HS-5 (cell line): Measurements from ENCODE around the gene TTC34.

Experiments
- DNase-seq: peaks from one replicate; pipeline ENCODE4 v3.0.0-alpha.2; 2012; ENCODE audit warnings: low read depth

The TTC34 gene

DNA sequence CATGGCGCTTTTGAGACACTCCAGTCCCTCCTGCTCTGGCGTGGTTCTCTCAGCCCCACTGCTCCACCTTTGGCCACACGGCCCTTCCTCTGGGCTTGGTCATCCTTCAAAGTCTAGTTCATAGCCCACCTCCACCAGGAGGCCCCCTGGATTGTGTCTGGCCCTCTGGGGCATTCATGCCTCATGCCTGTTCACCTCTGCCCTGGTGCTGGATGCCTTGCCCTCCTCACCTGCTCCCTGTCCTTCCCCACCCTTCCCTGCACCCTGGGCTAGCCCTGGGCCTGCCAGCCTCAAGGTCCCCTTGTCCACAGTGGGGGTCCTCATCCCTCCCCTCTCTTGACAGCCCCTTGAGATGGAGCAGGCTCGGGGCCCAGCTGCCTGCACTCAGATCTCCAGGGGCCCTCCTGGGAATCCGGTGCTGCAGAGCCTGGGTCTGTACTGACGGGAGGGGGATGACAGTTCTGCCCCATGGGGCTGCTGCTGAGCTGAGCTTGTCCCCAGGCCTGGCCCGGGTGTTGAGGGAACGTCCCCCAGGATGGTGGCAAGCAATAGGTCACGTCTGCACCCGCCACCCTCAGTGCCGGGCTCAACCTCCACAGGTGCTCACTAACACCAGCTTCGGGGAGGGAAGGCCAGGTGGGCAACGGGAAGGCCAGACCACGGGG is 196.5 kb downstream of the TTC34 start:
- DNase-seq: no peak

DNA sequence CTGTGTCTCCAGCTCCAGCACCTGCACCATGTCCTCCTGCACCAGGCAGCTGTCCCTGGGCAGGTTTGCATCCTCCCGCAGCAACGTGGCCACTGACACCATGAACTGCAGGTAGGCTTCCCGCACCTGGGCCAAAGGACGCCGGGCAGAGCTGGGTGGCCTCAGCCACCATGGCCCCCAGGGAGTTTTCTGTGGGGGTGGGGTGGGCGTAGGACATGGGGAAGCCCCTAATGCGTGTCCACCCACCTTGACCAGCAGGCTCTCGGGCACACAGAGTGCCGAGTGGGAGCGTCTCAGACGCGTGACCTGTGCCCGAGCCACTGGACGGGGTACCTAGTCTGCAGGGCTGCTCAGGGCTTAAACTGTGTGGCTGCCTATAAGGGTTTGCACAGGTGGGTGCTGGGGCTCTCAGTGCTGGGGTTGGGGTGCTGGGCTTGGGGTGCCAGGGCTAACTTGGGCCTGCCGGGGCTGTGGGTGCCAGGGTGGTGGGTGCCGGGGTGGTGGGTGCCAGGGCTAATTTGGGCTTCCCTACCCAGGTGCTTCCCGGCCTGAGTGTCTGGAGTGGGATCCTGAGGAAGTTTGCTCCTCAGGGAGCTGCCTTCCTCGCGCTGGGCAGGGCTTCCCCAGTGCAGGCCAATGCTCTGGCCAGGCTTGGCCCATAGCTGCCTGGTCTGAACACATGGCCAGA is 197.2 kb downstream of the TTC34 start:
- DNase-seq: no peak

DNA sequence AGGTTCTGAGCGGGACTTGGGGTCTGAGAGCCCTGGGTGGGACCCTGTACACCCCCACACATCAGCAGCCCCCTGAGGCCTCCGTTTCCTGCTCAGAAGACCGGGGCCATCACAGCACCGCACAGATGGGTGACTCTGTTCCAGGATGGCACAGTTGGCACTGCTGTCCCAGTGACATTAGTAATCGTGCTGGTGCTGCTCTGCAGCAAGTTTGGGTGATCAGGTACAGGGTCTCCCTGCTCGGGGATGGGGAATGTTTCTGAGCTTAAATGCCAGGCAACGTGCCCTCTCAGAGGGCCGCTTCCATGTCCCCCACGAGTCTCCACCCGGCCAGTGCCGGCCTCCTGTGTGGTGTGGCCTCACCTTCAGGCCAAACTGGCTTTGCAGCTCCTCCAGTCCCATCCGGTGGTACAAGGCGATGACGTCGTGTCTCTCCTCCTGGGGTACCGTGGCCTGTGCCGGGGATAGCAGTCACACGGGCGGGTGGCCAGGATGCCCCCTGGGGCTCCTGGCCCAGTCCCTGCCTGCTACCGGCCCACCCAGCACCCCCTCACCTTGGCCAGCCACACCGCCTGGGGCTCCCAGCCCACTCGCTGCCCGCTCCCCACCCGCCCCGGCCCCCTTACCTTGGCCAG is 197.9 kb downstream of the TTC34 start:
- DNase-seq: no peak

DNA sequence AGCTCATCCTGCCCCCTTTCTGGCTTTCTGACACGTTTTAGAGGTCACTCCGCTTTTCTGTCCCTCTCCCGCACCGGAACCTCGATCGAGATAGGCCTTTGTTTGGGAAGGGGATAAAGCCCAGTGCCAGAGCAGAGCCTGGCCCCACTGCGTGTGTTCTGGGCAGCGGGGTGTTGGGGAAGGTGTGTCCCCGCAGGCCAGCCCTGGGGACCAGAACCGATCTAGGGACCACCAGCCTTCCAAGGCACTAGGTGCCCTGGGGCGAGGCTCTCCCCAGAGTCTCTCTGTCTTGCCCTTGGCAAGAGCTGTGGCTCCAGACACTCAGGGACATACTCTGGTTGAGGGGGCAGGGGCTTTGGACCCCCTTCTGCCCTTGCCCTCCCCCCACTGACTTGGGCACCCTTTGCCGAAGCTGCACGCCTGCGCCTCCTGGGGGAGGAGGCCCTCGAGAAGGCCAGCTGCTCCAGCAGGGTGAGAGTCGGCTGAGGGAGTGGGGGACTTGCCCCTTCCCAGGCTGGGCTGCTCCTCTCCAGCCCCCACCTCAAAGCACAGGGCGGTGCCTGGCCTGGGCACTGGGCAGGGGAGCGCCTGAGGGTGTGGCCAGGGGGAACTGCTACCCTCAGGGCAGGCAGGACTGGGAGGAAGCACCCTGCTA is 198.5 kb downstream of the TTC34 start:
- DNase-seq: no peak

DNA sequence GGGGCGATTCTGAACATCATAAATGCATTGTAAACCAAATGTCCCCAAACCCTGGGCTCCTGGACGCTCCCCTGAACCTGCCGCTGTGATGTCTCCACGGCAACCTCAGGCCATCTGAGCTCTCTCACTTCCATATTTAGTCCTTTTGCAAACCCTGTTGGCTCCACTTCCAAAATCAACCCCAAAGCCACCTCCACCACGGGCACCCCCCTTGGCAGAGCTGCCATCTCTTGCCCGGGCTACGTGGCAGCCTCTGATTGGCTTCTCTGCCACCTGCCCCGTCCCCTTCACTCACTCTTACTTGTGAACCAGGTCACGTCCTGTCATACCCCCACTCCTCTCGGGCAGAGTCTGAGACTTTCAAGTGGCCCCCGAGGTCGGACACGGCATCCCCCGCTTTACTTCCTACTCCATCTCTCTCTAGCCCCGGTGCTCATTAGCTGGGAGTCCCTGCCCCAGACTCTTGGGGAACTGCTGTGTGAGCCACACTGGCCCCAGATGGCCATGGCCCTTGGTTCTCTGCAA is 199.1 kb downstream of the TTC34 start:
- DNase-seq: no peak

DNA sequence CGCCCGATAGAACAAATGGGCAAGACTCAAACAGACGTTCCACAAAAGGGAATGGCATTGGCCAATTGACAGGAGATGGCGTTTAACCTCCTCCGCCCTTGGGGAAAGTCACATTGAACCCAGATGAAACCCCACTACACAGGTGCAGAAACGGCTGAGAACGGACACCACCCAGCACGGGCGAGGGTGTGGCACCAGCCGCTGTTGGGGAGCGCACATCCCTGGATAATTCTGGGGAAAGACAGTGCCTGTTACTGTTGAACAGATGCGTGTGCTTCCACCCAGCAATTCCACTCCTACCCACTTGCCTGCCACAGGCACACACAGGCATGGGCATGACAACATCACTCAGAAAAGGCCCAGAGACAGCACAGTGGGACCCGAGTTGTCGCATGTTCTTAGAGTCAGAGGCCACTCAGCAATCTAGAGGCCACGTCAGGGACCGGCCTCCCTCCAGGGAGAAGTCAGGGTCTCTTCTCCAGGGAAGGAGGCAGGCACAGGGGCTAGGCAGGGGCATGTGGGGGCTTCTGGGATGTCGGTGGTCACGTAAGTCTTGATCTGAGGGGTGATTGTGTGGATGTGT is 199.7 kb downstream of the TTC34 start:
- DNase-seq: no peak

DNA sequence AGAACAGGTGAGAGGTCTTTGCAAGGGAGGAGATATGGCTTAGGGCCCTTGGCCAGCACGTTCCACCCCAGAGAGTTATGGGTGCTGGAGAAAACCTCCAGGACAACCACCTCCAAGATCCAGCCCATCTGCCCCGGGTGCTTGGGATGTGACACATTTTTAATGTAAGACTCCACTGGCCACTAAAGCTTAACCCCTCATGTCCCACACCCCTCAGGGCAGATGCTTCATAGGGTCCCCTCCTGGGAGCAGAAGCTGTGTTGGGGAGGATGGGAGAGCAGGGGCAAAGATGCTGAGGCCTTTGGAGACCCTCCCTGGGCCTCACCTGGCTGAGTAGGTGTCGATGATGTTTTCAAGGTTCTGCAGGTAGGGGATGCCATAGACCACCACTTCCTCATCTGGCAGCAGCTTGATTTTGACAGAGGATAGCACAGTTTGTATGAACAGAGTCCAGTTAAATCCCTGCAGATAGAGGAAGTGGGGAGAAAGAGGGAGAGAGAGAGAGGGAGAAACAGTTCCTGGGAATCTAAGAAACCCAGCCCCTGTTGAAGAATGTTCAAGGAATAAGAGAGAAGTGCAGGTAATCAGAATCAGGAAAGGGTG is 203.1 kb downstream of the TTC34 start:
- no peak for DNase-seq

DNA sequence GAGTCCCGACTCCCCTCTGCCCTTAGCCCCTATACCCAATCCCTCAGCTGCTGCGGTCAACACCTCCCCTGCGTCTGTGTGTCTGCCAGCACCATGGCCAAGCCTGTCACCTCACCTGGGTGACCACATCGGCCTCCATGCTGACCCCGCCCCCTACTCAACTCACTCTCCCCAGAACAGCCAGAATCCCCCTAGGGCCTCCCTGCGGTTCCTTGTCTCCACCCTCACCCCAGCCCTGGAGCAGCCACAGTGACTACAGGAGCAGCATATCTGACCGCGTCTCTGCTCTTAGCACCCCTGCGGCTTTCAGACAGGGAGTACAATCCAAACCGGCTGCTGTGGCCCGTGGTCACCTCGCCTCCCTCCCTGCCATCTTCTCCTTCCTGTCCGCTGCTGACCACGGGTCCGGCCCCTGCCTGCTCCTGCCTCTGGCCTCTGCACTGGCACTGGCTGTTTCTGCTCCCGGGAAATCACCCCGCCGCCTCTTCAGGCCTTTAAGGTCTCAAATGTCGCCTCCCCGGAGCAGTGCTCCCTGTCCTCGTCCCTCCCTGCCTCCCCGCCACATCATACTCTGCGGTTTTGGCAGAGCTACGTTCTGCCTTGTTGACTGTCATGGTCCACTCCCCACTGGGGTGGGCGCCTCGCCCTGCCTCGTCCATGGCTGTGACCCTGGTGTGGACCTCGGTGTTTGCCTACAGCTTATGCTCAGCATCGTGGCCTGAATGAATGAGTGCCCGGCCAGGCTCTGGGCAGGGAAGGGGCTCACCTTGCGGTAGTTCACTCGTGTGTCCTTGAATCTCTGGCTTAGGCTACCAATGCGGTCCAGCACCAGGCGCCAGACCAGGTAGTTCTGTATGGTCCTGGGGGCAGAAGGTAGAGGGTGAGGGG is 203.8 kb downstream of the TTC34 start:
- DNase-seq: no peak

DNA sequence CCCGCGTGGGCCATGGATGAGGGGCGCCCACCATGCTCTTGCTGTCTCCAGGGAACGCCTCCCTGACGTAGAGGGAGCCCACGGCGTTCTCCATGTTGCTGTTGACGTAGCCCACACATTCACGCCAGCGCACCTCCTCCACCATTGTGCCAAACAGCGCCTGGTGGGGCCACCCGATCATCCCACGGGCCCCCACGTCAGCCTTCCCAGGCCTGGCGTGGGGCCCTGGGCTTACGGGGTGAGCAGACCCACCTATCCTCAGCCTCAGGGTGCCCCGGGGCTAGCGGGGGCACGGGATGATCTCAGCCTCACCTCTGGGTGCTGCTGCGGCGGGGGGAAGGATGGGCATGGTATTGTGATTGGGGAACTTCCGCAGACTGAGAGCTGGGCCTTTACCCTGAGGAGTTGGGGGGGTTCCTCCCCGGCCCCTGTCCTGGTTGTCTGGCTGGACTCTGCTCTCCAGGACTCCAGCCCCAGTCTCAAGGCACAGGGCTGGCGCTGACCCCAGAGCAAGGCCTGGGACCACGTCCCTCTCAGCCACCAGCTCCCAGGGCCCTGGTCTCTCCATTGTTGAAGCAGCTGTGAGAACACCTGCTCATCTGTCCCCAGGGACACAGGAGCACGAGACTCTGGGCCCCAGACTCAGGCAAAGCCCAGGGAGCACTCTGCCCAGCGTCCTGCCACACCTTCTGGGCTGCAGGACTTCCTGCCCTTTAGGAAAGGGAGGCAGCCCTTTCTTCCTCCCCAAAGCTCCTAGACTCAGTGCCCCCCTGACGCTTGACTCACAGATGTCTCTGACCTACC is 204.8 kb downstream of the TTC34 start:
- no peak for DNase-seq

DNA sequence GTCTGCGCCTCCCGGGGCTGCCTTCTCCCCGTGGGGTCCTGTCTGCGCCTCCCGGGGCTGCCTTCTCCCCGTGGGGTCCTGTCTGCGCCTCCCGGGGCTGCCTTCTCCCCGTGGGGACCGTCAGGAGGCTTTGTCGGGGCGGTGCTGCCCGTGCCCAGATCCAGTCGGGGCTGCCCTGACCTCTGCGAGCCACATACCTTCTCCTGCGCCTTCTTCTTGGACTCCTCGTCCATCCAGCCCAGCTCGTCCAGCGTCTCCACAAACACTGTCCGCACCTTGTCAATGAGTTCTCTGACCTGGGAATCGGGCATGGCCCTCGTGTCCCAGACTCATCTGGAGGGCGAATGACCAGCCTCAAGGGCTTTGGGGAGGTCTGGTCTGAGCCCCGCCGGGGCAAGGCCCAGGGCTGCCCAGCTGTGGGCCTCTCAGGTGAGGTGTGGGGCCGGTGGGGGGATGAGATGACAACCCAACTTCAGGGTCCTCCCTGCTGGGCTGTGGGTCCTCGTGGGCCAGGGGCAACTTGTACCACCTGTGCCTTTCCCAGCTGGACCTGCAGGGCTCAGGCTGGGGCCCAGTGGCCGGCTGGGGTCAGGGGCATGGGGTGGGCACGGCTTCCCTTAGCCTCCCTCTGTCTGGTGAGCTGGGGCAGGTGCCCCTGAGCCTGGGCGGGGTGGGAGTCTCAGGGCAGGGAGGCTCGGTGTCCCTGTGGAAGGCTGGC is 205.5 kb downstream of the TTC34 start:
- no peak for DNase-seq

DNA sequence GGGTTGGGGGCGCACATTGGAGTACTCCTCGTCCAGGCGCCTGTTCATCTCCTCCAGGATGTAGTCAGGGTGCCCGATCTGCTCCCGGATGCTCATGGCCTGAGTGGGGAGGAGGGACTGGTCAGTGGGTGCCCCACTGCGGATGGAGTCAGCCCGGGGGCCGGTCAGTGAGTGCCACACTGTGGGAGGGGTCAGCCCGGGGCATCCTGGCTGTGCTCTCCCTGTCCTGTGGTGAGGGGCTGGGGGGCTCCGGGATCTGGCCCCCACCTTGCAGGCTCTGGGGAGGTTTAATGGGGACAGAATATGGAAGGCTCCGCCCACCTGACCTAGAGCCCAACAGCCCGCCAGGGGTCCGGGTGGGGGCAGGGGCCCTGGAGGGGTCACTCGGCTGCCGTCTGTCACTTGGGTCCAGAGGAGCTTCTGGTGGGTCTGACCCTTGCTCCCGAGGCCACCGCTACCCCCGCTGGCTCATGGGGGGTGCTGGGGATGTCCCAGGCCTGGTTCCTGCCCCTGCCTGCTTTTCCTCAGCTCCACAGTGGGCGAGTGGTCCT is 206.2 kb downstream of the TTC34 start:
- no peak for DNase-seq

DNA sequence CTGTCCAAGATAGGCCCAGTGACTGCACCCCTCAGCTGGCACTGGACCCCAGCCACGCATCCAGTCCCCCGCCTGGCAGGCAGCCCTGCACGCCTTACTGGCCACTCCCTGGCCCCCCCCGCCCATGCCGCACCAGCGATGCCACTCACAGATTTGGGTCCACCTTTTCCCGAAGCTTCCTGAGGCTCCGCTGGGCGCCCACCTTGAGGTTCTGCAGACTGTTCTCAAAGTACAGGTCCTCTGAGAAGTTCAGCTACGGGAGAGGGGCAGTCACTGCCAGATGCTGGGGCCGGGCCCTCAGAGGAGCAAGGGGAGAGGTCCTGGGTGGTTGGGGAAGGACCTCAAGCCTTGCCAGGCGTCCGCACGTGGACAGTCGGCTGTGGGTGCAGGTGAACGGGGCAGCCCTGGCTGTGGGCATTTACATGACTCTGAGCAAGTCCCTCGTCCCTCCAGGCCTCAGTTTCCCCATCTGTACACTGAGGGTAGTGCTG is 206.8 kb downstream of the TTC34 start:
- DNase-seq: no peak

DNA sequence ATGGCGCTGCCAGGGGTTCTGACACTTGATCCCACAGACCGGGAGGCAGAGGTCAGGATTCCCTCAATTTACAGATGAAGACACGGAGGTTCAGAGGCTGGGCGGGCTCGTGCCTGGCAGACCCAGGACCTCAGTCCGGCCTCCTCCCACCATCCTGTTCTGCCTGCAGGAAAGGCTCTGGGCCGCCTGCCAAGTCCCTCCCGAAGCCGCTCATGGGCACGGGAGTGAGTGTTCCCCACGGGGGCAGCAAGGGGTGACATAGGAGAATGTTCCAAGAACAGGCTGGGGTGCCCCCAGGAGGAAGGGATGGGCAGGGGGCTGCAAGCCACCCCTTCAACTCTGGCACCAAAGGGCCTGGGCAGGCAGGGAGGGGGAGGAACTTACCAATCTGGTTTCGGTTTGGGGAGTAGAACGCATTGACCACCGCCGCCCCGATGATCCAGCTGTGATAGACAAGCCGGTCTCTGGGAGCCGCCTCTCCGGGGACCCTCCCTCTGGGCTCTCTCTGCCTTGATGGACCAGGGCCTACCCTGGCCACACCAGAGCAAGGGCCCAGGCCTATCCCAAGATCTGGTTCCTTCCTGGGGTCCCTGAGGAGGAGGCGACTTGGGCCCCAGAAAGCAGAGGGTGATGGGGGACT is 207.4 kb downstream of the TTC34 start:
- no peak for DNase-seq

DNA sequence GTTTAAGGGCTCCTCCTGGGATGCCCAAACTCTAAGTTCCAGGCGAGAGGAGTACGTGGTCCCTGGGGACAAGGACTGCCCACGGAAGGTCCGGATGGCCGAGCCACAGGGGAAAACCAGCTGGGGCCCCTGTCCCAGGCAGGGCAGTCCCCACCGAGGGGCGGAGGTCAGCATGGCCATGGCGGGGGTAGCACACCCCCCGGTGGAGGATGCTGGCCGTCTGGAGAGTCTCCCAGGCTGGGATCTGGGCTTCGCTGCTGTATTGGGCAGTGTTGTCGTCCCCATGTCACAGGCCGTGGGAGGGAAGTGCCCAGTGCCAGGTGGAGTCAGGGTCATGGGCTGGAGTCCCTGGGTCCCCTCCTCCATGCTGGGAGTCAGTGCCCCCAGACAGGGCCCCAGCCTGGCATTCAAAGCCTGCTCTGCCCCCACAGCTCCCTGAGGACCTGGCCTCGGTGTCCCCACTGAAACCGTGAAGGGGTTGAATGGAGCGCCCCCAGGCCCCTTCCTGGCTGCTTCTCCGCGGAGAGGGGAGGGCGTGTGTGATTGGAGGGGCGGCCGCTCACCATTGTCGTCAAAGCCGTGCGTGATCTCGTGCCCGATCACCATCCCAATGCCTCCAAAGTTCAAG is 208.1 kb downstream of the TTC34 start:
- DNase-seq: no peak

DNA sequence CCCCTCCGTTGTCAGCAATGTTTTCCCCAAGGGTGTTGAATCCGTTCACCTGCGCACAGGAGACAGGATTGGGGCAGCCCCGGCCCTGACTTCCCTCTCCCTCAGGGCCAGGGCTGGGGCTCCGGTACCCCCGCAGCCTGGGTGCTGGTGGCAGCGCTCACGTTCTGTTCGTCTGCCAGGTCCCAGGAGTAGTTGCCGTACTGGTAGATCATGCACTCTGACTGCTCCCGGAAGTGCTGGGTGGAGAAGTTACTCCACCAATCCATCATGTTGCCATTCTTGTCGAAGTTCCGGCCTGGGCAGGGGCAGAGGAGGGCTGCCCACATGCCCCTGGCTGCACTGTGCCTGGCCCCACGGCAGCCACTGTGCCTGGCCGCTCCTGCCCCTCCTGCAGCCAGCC is 208.8 kb downstream of the TTC34 start:
- DNase-seq: no peak

DNA sequence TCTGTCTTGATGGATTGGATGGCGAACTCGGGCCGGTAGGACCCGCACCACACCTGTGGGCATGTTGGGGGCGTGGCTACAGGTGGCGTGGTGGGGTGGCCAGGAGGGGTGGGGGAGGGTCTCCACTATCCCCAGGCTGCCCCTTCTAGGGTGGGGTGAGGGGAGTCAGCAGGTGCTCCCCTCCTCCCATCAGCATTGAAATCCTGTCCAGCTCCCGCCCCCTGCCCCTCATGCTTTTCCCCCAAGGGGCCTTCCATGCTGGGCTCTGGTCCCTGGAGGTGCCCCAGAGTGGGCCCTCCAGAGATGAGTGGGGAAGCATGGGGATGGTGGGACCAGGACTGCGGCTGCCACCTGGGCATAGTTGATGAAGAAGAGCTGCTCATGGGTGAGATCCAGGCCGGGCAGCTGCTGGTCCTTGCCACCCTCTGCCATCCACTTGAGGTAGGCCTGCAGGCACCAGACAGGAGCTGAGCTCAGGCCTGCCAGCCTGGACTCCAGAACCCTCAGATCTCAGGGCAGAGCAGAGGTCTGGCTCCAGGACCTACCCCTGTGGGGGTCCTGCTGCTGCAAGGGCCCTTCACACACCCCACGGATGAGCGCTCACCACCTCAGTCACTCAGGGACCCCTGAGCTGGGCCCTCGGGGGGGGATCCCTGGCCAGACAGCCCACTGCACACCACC is 209.8 kb downstream of the TTC34 start:
- DNase-seq: no peak

DNA sequence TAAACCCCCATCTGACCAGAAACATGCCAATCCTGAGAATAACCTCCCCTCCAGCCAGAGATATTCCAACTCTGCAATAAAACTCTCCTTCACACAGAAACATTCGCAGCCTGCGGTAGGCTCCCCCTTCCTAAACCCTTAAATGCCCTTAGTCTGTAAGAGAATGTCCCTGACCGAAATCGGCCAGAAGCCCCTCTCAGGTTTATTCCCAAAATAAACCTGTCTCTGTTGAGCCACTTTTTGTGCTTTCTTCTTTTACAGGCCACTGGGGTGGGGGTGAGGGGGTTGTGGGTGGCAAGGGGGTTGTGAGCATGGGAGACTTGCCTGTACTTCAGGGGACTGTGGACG is 210.3 kb downstream of the TTC34 start:
- DNase-seq: no peak
